Measurements from ENCODE around the gene SSR1. TPM values are rescaled to one million over a fixed set of nuclear protein-coding genes. Genes with fewer than 3 reads are reported as not detected.

The SSR1 gene
- total and polyA plus RNA-seq, 2 experiments from 2014 or later: 65.3 to 70.2 TPM

GRCh38 chr6:7261032-7261841, 51.8 kb downstream of the SSR1 start:
- H3K36me3 Mint-ChIP-seq (ENCODE audit: low read depth): peaks cover 8% of the 10 kb centered on the region
- H3K27me3 Mint-ChIP-seq (ENCODE audit: insufficient read depth, low read depth, poor library complexity): peaks cover 19% of the 10 kb centered on the region
- peaks cover 10% of the 10 kb centered on the region for H3K4me1 ChIP-seq (ENCODE audit: insufficient read depth)
- H3K9me3 Mint-ChIP-seq: peaks cover 12% of the 10 kb centered on the region; the same call in 2 of the 3 replicates
- ATAC-seq (peak; percentile 97), DNase-seq (ENCODE audit: low spot score) (peak; percentile 96)
- peak overlapping the region; percentile 98 for H2AFZ ChIP-seq
- H3K4me3 Mint-ChIP-seq: peak overlapping the region; percentile 83
- H3K4me1 Mint-ChIP-seq: peaks cover 21% of the 10 kb centered on the region
- H3K4me3 ChIP-seq: peak overlapping the region; percentile 85
- H3K79me2 ChIP-seq (replicated peaks; ENCODE audit: insufficient read depth): no peaks in the 10 kb centered on the region
- no peaks in the 10 kb centered on the region for H4K20me1 ChIP-seq (replicated peaks; ENCODE audit: insufficient read depth)
- no peaks in the 10 kb centered on the region for H3K36me3 ChIP-seq (ENCODE audit: insufficient read depth)
- TF ChIP-seq POLR2AphosphoS5 (IDR thresholded peaks at IDR 0.05; ENCODE audit: low read depth) (peak; percentile 83), EZH2phosphoT487 (IDR thresholded peaks at IDR 0.05; ENCODE audit: unreplicated experiment) (no peak)
- peaks cover 8% of the 10 kb centered on the region for H3F3A ChIP-seq (replicated peaks; ENCODE audit: low read depth)
- H3K27ac Mint-ChIP-seq: peak overlapping the region; percentile 9
- peak overlapping the region; percentile 90 for H3K27ac ChIP-seq (ENCODE audit: low read depth)
- H3K4me2 ChIP-seq: peak overlapping the region; percentile 99
- 0 out of 2 replicates have a peak, but pooled peaks cover 3% of the 10 kb centered on the region for H3K9me2 ChIP-seq (ENCODE audit: insufficient read depth)
- peaks cover 3% of the 10 kb centered on the region; the same call in 1 of the 2 replicates for H3K27me3 ChIP-seq (ENCODE audit: insufficient read depth)

GRCh38 chr6:7260291-7261031, 52.5 kb downstream of the SSR1 start:
- no peak for TF ChIP-seq ZNF331 (CRISPR knock-in tag; IDR thresholded peaks at IDR 0.05; ENCODE audit: low read depth)
- TF ChIP-seq NANOG (IDR thresholded peaks at IDR 0.05; ENCODE audit: borderline replicate concordance): no peak
- no peak for TF ChIP-seq JUNB (IDR thresholded peaks at IDR 0.05; ENCODE audit: unreplicated experiment)
- DNase-seq (ENCODE audit: low spot score): no peak
- ATAC-seq: peak; percentile 10
- H3K79me2 ChIP-seq (replicated peaks; ENCODE audit: insufficient read depth): no peaks in the 10 kb centered on the region
- H2AFZ ChIP-seq: peak overlapping the region; percentile 98
- peak overlapping the region; percentile 99 for H3K4me2 ChIP-seq
- Mint-ChIP-seq H3K27me3 (ENCODE audit: insufficient read depth, low read depth, poor library complexity) (peaks cover 19% of the 10 kb centered on the region), H3K4me1 (peaks cover 21% of the 10 kb centered on the region), H3K4me3 (peak overlapping the region; percentile 83), H3K27ac (peak overlapping the region; percentile 9), H3K36me3 (ENCODE audit: low read depth) (peaks cover 8% of the 10 kb centered on the region), H3K9me3 (peaks cover 20% of the 10 kb centered on the region; the same call in 2 of the 3 replicates)
- peaks cover 10% of the 10 kb centered on the region for H3K4me1 ChIP-seq (ENCODE audit: insufficient read depth)
- 0 out of 2 replicates have a peak, but pooled peaks cover 3% of the 10 kb centered on the region for H3K9me2 ChIP-seq (ENCODE audit: insufficient read depth)
- H3K36me3 ChIP-seq (ENCODE audit: insufficient read depth): no peaks in the 10 kb centered on the region
- peaks cover 8% of the 10 kb centered on the region for H3F3A ChIP-seq (replicated peaks; ENCODE audit: low read depth)
- peaks cover 3% of the 10 kb centered on the region; the same call in 1 of the 2 replicates for H3K27me3 ChIP-seq (ENCODE audit: insufficient read depth)
- H4K20me1 ChIP-seq (replicated peaks; ENCODE audit: insufficient read depth): no peaks in the 10 kb centered on the region
- H3K27ac ChIP-seq (ENCODE audit: low read depth): peak overlapping the region; percentile 90
- peak overlapping the region; percentile 85 for H3K4me3 ChIP-seq

- Histone ChIP-seq H3K4me3 (no peak overlapping the region), H3F3A (replicated peaks; ENCODE audit: low read depth) (peaks cover 8% of the 10 kb centered on the region), H3K27me3 (ENCODE audit: insufficient read depth) (peaks cover 3% of the 10 kb centered on the region; the same call in 1 of the 2 replicates), H3K4me2 (no peak overlapping the region), H3K36me3 (ENCODE audit: insufficient read depth) (no peaks in the 10 kb centered on the region), H3K27ac (ENCODE audit: low read depth) (no peak overlapping the region), H2AFZ (no peak overlapping the region), H3K4me1 (ENCODE audit: insufficient read depth) (peaks cover 10% of the 10 kb centered on the region), H4K20me1 (replicated peaks; ENCODE audit: insufficient read depth) (no peaks in the 10 kb centered on the region), H3K9me2 (ENCODE audit: insufficient read depth) (0 out of 2 replicates have a peak, but pooled peaks cover 3% of the 10 kb centered on the region), H3K79me2 (replicated peaks; ENCODE audit: insufficient read depth) (no peaks in the 10 kb centered on the region)
- peaks cover 26% of the 10 kb centered on the region; the same call in 2 of the 3 replicates for H3K9me3 Mint-ChIP-seq
- H3K27me3 Mint-ChIP-seq (ENCODE audit: insufficient read depth, low read depth, poor library complexity): peaks cover 27% of the 10 kb centered on the region
- peaks cover 10% of the 10 kb centered on the region for H3K36me3 Mint-ChIP-seq (ENCODE audit: low read depth)
- H3K4me1 Mint-ChIP-seq: peaks cover 21% of the 10 kb centered on the region
- H3K27ac Mint-ChIP-seq: peak overlapping the region; percentile 65; the same call in 1 of the 2 replicates
- DNase-seq (ENCODE audit: low spot score) (no peak), ATAC-seq (no peak)
- H3K4me3 Mint-ChIP-seq: no peak overlapping the region
- TF ChIP-seq CTCF (conservative IDR thresholded peaks at IDR 0.05; ENCODE audit: low read depth in 2 of 2): no peak
- TF ChIP-seq EZH2phosphoT487 (IDR thresholded peaks at IDR 0.05; ENCODE audit: unreplicated experiment): no peak
Observed at GRCh38 chr6:7258231-7258763, 54.7 kb downstream of the SSR1 start.
